Activated CD4-positive, CD25-positive, alpha-beta regulatory T cell treated with anti-CD3 and anti-CD28 coated beads, Interleukin-2, amount 50 U/mL, for 24 hours (primary cell): ENCODE data around the gene EPHA8.

Source experiments
- ATAC-seq, 2 donors: fragments of 150-1000 bp; cut with Tn5 transposase; one replicate each; pipeline ENCODE4 v1.10.0; 2021; ENCODE audit warnings: mild to moderate bottlenecking in 1 of 2, moderate library complexity in 1 of 2

Gene EPHA8

GRCh38 chr1:22569269-22569668 lies 6.0 kb downstream of the EPHA8 start:
- no peak for ATAC-seq

- ATAC-seq, result no peak
Measured at GRCh38 chr1:22570140-22570909, 7.0 kb downstream of the EPHA8 start.

GRCh38 chr1:22572818-22573217 lies 9.5 kb downstream of the EPHA8 start:
- no peak for ATAC-seq

GRCh38 chr1:22573237-22573636 lies 9.9 kb downstream of the EPHA8 start:
- ATAC-seq, result no peak

GRCh38 chr1:22575532-22576149 lies 12.4 kb downstream of the EPHA8 start:
- ATAC-seq, result no peak

- no peak for ATAC-seq
Measured at GRCh38 chr1:22576150-22576544, 12.9 kb downstream of the EPHA8 start.

- ATAC-seq, result no peak
Measured at GRCh38 chr1:22576617-22577016, 13.3 kb downstream of the EPHA8 start.

- ATAC-seq, result no peak
Measured at GRCh38 chr1:22578732-22579361, 15.6 kb downstream of the EPHA8 start.

- ATAC-seq, result no peak
Measured at GRCh38 chr1:22579541-22580155, 16.4 kb downstream of the EPHA8 start.

GRCh38 chr1:22582661-22583635 lies 19.7 kb downstream of the EPHA8 start:
- ATAC-seq, result no peak

- no peak for ATAC-seq
Measured at GRCh38 chr1:22584001-22584562, 20.8 kb downstream of the EPHA8 start.

- no peak for ATAC-seq
Measured at GRCh38 chr1:22584970-22585369, 21.7 kb downstream of the EPHA8 start.

GRCh38 chr1:22585471-22585870 lies 22.2 kb downstream of the EPHA8 start:
- ATAC-seq, result no peak

- ATAC-seq, result no peak
Measured at GRCh38 chr1:22586356-22587130, 23.3 kb downstream of the EPHA8 start.

- no peak for ATAC-seq
Measured at GRCh38 chr1:22587247-22587646, 24.0 kb downstream of the EPHA8 start.

GRCh38 chr1:22588899-22589422 lies 25.7 kb downstream of the EPHA8 start:
- ATAC-seq, result no peak

GRCh38 chr1:22591576-22591975 lies 28.3 kb downstream of the EPHA8 start:
- no peak for ATAC-seq

- ATAC-seq, result no peak
Measured at GRCh38 chr1:22592051-22592450, 28.8 kb downstream of the EPHA8 start.

- ATAC-seq, result no peak
Measured at GRCh38 chr1:22592919-22593790, 29.9 kb downstream of the EPHA8 start.

- ATAC-seq, result no peak
Measured at GRCh38 chr1:22594396-22594795, 31.1 kb downstream of the EPHA8 start.
